GM21360 (cell line): Measurements from ENCODE around the gene SDHAF2.
"Not testable (repeated sequence)": the region's sequence is repeated elsewhere in the genome, so short reads cannot be mapped to it uniquely, and the experiment has no call there.

ENCODE experiments used
- ATAC-seq: cut with Tn5 transposase; IDR thresholded peaks from one replicate; pipeline ENCODE4 v1.9.1; 2021; ENCODE audit warnings: mild to moderate bottlenecking, moderate library complexity; ENCODE audit not compliant: unreplicated experiment

The SDHAF2 gene

DNA sequence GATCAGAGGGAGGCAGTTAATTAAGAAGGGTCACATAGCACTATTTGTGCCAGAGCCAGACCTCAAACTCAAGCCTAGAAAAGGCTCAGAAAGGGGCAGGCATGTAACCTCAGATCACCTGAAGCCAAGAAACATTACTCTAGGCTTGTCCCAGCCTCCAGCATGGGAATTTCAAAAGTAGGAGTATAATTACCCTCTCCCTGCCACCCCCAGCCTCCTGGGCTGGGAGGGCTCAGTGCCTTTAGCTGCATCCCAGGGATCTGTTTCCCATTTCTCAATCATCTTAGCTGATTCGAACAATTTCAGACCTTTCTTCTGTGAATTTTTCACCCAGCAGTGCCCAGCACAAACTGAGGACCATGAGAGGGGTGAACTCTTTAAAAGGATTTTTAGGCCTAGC lies 45.5 kb downstream of the SDHAF2 start:
- no peak for ATAC-seq

GRCh38 chr11:61476371-61476770 lies 46.4 kb downstream of the SDHAF2 start:
- ATAC-seq = no peak

DNA sequence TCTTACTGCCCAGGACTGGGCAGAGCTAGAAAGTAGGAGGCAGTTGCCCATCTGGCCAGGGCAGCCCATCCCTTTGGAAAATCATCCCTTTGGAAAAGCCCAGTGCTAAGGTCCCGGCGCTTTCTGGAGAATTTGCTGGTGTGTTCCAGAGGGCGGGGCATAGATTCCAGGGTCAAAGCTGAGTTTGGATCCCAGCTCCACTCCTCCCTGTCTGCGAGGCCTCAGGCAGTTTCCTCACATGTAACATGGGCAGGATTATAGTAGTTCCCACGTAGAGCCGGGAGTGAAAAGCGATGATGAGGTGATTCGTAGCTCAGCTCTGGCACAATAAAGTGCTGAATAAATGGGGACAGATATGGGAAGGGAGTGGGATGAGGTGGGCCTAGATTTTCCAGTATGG lies 47.2 kb downstream of the SDHAF2 start:
- no peak for ATAC-seq

GRCh38 chr11:61477727-61478148 lies 47.8 kb downstream of the SDHAF2 start:
- ATAC-seq = no peak

GRCh38 chr11:61479360-61480058 lies 49.6 kb downstream of the SDHAF2 start:
- ATAC-seq = not testable (repeated sequence)

GRCh38 chr11:61480261-61480993 lies 50.5 kb downstream of the SDHAF2 start:
- no peak for ATAC-seq

- no peak for ATAC-seq
Observed at GRCh38 chr11:61480994-61481335, 51.0 kb downstream of the SDHAF2 start.

- ATAC-seq = no peak
Observed at GRCh38 chr11:61481806-61482205, 51.9 kb downstream of the SDHAF2 start.

- no peak for ATAC-seq
Observed at GRCh38 chr11:61482513-61482912, 52.6 kb downstream of the SDHAF2 start.

- ATAC-seq = no peak
Observed at GRCh38 chr11:61484541-61484940, 54.6 kb downstream of the SDHAF2 start.

- no peak for ATAC-seq
Observed at GRCh38 chr11:61485080-61485479, 55.2 kb downstream of the SDHAF2 start.

- ATAC-seq = no peak
Observed at GRCh38 chr11:61486011-61486620, 56.2 kb downstream of the SDHAF2 start.

DNA sequence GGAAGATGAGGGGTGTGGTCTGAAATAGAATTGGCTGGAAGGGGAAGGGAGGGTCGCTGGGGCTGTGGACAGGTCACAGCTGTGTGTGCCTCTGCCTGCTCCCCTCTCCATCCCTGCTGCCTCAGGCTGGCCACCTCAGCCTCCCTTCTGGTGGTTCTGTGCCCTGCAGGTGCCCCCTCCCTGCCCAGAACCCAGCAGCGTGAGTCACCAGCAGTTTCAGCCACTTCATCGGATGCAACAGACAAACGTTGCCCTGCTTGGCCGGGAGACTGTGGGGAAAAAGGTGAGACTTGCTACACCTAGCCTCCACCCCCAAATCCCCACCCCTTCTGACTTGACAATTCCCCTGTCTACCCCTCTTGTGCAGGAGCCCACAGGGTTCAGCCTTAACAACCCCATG lies 56.9 kb downstream of the SDHAF2 start:
- no peak for ATAC-seq

- ATAC-seq = no peak
Observed at GRCh38 chr11:61487342-61488025, 57.6 kb downstream of the SDHAF2 start.

- no peak for ATAC-seq
Observed at GRCh38 chr11:61488651-61489291, 58.8 kb downstream of the SDHAF2 start.

DNA sequence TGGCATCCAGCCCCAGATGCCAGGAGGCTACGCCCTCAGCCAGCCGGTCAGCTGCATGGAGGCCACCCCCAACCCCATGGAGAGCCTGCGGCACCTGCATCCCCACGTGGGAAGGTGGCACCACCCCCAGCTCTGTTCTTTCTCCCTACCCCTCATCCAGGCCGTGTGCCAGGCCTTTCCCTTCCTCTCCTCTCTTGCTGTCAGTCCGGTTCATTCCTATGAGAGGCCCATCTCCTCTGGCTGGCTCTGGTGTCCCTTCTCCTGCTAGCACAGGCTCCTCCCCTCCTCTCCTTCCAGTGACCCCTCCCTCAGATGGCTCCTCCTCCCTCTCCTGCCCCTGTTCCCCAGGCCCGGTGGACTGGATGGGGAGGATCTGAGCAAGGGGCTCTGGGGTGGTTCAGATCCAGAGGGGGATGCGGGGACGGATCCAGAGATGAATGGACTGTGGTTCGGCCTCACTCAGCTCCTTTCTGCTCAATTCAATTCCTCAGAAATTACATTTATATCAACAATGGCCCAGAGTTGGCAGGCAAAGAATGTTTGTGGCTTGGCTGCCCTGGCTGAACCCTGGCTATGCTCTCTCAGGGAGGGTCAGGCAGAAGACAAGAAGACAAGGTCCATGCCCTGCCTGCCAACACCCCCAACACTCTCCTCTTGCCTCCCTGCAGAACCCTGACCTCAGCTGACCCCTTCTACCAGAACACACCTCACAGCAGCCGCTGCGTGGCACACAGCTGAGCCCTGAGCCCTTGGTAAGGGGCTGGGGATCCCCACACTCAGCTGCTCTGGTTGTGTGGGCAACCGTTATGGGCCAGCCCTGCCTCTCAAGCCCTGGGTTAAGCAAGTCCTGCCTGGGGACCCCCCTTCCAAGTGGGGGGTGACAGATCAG lies 60.2 kb downstream of the SDHAF2 start:
- ATAC-seq = no peak

- no peak for ATAC-seq
Observed at GRCh38 chr11:61491736-61492395, 61.9 kb downstream of the SDHAF2 start.

- ATAC-seq = no peak
Observed at GRCh38 chr11:61494381-61494961, 64.5 kb downstream of the SDHAF2 start.
